ENCODE measurements around the gene PRKG1. TPM values are rescaled to one million over a fixed set of nuclear protein-coding genes. Genes with fewer than 3 reads are reported as not detected.

PRKG1 gene
- total RNA-seq: 19.5 and 32.1 TPM in 2 replicates

DNA sequence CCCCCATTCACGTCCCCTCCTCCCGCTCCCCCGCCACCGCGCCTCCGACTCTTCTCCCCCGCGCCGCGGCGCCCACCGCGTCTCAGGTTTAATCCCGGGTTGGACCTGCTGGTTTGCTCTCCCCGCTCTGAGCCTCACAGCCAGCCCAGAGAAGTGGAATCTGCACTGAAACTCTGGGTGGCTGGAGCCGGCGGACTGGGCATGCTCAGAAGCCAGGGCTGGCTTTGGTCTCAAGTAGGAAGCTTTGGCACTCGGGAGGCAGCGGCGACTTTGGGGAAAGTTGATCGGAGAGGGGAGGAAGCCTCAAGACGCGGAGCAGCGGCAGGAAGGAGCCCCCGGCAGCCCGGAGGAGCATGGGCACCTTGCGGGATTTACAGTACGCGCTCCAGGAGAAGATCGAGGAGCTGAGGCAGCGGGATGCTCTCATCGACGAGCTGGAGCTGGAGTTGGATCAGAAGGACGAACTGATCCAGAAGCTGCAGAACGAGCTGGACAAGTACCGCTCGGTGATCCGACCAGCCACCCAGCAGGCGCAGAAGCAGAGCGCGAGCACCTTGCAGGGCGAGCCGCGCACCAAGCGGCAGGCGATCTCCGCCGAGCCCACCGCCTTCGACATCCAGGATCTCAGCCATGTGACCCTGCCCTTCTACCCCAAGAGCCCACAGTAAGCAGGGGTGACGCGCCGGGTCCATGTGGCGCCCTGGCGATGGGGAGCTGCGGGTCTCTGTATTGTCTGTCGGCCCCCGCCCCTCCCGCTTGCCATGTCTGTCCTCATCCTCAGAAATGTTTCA lies at the start of gene PRKG1:
Gene PRKG1, plus strand, starts transcription at position 250 of the 791 bp plus-strand sequence.
- DNase-seq (ENCODE audit: insufficient read length, low spot score, missing footprints): peak; percentile 96
- H3K9me3 ChIP-seq (ENCODE audit: low read depth, low read length): no peaks in the 10 kb centered on the region
- peaks cover 18% of the 10 kb centered on the region for H3K27me3 ChIP-seq (ENCODE audit: insufficient read depth, low read length)
- no peaks in the 10 kb centered on the region for H3K36me3 ChIP-seq (ENCODE audit: insufficient read depth, low read length)
- H3K4me2 ChIP-seq (ENCODE audit: insufficient read depth, low read length): peak within 1 kb of the TSS; percentile 92
- H3K27ac ChIP-seq (ENCODE audit: low read depth, low read length): no peak within 1 kb of the TSS
- H3K4me1 ChIP-seq (ENCODE audit: insufficient read depth, low read length): peaks cover 6% of the 10 kb centered on the region
- TF ChIP-seq, protein P1, sequence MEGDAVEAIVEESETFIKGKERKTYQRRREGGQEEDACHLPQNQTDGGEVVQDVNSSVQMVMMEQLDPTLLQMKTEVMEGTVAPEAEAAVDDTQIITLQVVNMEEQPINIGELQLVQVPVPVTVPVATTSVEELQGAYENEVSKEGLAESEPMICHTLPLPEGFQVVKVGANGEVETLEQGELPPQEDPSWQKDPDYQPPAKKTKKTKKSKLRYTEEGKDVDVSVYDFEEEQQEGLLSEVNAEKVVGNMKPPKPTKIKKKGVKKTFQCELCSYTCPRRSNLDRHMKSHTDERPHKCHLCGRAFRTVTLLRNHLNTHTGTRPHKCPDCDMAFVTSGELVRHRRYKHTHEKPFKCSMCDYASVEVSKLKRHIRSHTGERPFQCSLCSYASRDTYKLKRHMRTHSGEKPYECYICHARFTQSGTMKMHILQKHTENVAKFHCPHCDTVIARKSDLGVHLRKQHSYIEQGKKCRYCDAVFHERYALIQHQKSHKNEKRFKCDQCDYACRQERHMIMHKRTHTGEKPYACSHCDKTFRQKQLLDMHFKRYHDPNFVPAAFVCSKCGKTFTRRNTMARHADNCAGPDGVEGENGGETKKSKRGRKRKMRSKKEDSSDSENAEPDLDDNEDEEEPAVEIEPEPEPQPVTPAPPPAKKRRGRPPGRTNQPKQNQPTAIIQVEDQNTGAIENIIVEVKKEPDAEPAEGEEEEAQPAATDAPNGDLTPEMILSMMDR (IDR thresholded peaks at IDR 0.05; ENCODE audit: extremely low read depth, low read depth, low read length): no peak
- peak within 1 kb of the TSS; percentile 82 for H3K4me3 ChIP-seq (ENCODE audit: insufficient read depth, low read length)
- H2AFZ ChIP-seq (ENCODE audit: low read length): peak within 1 kb of the TSS; percentile 99
- H3K79me2 ChIP-seq (ENCODE audit: insufficient read depth, low read length): no peaks in the 10 kb centered on the region
- H4K20me1 ChIP-seq (ENCODE audit: insufficient read depth, low read length): no peaks in the 10 kb centered on the region

DNA sequence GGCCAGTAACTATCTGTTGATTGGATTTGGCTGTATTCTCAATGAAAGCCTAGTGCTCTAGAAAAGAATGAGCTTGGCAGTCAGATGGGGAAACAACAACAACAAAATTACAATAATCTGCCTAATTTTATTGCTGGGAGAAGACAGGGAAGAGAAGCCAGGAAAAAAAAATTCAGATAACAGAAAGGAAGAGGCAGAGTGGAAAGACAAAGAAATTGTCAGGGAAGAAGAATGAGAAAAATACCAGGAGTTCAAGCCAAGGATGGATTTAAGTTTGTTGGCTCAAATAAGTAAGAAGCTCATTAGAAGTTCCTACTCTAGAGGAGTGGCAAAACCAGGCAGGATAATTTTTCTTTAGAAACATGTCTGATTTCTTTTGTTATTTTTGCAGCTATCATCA lies 45.9 kb upstream of the PRKG1 start:
- Histone ChIP-seq H3K79me2 (ENCODE audit: insufficient read depth, low read length) (no peaks in the 10 kb centered on the region), H3K4me1 (ENCODE audit: insufficient read depth, low read length) (no peaks in the 10 kb centered on the region), H3K4me3 (ENCODE audit: insufficient read depth, low read length) (no peak overlapping the region), H3K9me3 (ENCODE audit: low read depth, low read length) (no peaks in the 10 kb centered on the region), H3K36me3 (ENCODE audit: insufficient read depth, low read length) (no peaks in the 10 kb centered on the region), H2AFZ (ENCODE audit: low read length) (no peak overlapping the region), H3K27ac (ENCODE audit: low read depth, low read length) (no peak overlapping the region), H4K20me1 (ENCODE audit: insufficient read depth, low read length) (no peaks in the 10 kb centered on the region), H3K27me3 (ENCODE audit: insufficient read depth, low read length) (no peaks in the 10 kb centered on the region), H3K4me2 (ENCODE audit: insufficient read depth, low read length) (no peak overlapping the region)
- TF ChIP-seq, protein P1 (IDR thresholded peaks at IDR 0.05; ENCODE audit: extremely low read depth, low read depth, low read length): no peak
- DNase-seq (ENCODE audit: insufficient read length, low spot score, missing footprints): no peak

DNA sequence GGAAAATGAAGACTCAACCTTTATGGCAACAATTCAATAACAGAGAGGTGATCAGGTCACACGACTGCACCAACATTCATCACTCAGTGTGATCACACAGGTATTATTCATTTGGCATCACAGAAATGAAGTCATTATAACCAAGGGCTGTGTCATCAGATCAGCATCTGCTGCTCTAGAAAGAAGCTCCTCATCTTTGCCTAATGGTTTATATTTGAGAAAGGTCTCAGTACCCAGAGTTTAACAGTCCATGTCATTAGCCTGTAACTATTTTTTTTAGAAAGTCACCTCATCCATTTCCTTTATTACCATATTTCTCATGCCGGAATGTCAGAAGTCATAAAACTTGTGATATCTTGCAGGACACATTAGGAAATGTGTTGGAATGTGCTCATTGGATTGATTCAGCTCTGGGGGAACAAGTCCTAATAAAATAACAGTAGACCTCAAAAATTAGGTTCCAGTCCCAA lies 45.1 kb upstream of the PRKG1 start:
- TF ChIP-seq, protein P1 (IDR thresholded peaks at IDR 0.05; ENCODE audit: extremely low read depth, low read depth, low read length): no peak
- H3K27ac ChIP-seq (ENCODE audit: low read depth, low read length): no peak overlapping the region
- no peaks in the 10 kb centered on the region for H3K4me1 ChIP-seq (ENCODE audit: insufficient read depth, low read length)

DNA sequence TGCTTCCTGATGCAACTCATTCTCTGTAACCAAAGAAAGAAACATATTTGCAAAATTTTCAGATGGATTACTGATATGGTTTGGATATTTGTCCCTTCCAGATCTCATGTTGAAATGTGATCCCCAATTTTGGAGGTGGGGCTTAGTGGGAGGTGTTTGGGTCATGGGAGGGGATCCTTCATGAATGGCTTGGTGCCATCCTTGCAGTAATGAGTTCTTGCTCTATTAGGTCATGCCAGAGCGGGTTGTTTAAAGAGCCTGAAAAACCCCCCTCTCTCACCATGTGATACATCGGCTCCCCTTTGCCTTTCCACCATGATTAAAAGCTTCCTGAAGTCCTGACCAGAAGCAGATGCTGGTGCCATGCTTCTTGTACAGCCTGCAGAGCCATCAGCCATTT lies 43.8 kb upstream of the PRKG1 start:
- no peaks in the 10 kb centered on the region for H3K9me3 ChIP-seq (ENCODE audit: low read depth, low read length)
- no peaks in the 10 kb centered on the region for H3K36me3 ChIP-seq (ENCODE audit: insufficient read depth, low read length)
- no peaks in the 10 kb centered on the region for H4K20me1 ChIP-seq (ENCODE audit: insufficient read depth, low read length)
- H3K4me2 ChIP-seq (ENCODE audit: insufficient read depth, low read length): no peak overlapping the region
- H2AFZ ChIP-seq (ENCODE audit: low read length): no peak overlapping the region
- no peak overlapping the region for H3K4me3 ChIP-seq (ENCODE audit: insufficient read depth, low read length)
- no peak overlapping the region for H3K27ac ChIP-seq (ENCODE audit: low read depth, low read length)
- TF ChIP-seq, protein P1 (IDR thresholded peaks at IDR 0.05; ENCODE audit: extremely low read depth, low read depth, low read length): no peak
- H3K4me1 ChIP-seq (ENCODE audit: insufficient read depth, low read length): no peaks in the 10 kb centered on the region
- no peaks in the 10 kb centered on the region for H3K79me2 ChIP-seq (ENCODE audit: insufficient read depth, low read length)
- H3K27me3 ChIP-seq (ENCODE audit: insufficient read depth, low read length): no peaks in the 10 kb centered on the region
- DNase-seq (ENCODE audit: insufficient read length, low spot score, missing footprints): no peak

More for the DNA sequence above, 45.1 kb upstream of the PRKG1 start:
- no peak overlapping the region for H3K4me3 ChIP-seq (ENCODE audit: insufficient read depth, low read length)
- no peak overlapping the region for H3K4me2 ChIP-seq (ENCODE audit: insufficient read depth, low read length)
- H3K27me3 ChIP-seq (ENCODE audit: insufficient read depth, low read length): no peaks in the 10 kb centered on the region
- H2AFZ ChIP-seq (ENCODE audit: low read length): no peak overlapping the region
- no peak for DNase-seq (ENCODE audit: insufficient read length, low spot score, missing footprints)
- H3K79me2 ChIP-seq (ENCODE audit: insufficient read depth, low read length): no peaks in the 10 kb centered on the region
- no peaks in the 10 kb centered on the region for H3K36me3 ChIP-seq (ENCODE audit: insufficient read depth, low read length)
- no peaks in the 10 kb centered on the region for H4K20me1 ChIP-seq (ENCODE audit: insufficient read depth, low read length)
- no peaks in the 10 kb centered on the region for H3K9me3 ChIP-seq (ENCODE audit: low read depth, low read length)
